HCT116 (cell line): ENCODE measurements around the gene BSND. TPM values are rescaled to one million over a fixed set of nuclear protein-coding genes. Genes with fewer than 3 reads are reported as not detected.

Experiments
- ATAC-seq: fragments of 200-7000 bp; cut with Tn5 transposase; 2 replicates; pipeline ENCODE4 v1.9.1; 2020; ENCODE audit warnings: mild to moderate bottlenecking, moderate library complexity
- BruUV-seq: library from RNA; stranded (reverse); fragments of 400-500 nt; replicated peaks from 2 replicates; lab custom pipeline; 2021; lab: Mats Ljungman, UMichigan
- CTCF ChIA-PET: fragments of 300-600 bp; sonication (Branson Sonifier 250); formaldehyde crosslinking; loops from one replicate; lab custom pipeline; 2021; ENCODE audit warnings: antibody characterized with exemption; lab: Charles Lee
- POLR2A ChIA-PET: fragments of 300-600, 350-600 bp; sonication (Branson Sonifier 250); formaldehyde crosslinking; loops from one replicate; lab custom pipeline; 2021; ENCODE audit warnings: antibody characterized with exemption; lab: Charles Lee
- RAD21 ChIA-PET, 2 experiments: fragments of 300-600 bp; sonication (Branson Sonifier 250); formaldehyde crosslinking; loops; one replicate each; lab custom pipeline; 2023; ENCODE audit warnings: low total read pairs in 2 of 2; ENCODE audit not compliant: uncharacterized antibody in 2 of 2, unreplicated experiment in 2 of 2, low non-redundant PET in 1 of 2; lab: Charles Lee
- DNase-seq: peaks from one replicate; pipeline ENCODE4 v3.0.0-alpha.2; 2010; ENCODE audit warnings: low read depth, low spot score
- H2AFZ ChIP-seq: fragments of 200-600 bp; shearing (Covaris generic), sonication (generic); 2 replicates; pipeline ENCODE4 v1.6.1; 2017; ENCODE audit warnings: low read depth, mixed run types, mixed read lengths, antibody characterized with exemption, low read length; ENCODE audit not compliant: poor library complexity, severe bottlenecking
- H3K27ac ChIP-seq: 2 replicates; pipeline ENCODE4 v1.5.1; 2012; ENCODE audit warnings: low read depth, low read length
- H3K27me3 ChIP-seq: fragments of 200-600 bp; sonication (generic); 2 replicates; pipeline ENCODE4 v1.6.1; 2016; ENCODE audit warnings: mixed run types, low read length, mixed read lengths; ENCODE audit not compliant: insufficient read depth
- H3K36me3 ChIP-seq, 2 experiments: fragments of 200-500 bp in 1 of 2; fragments of 200-600 bp in 1 of 2; sonication (Bioruptor generic) in 1 of 2; sonication (generic) in 1 of 2; 2 replicates each; pipeline versions ENCODE4 v1.5.1 to v1.6.1; 2014 to 2016; ENCODE audit warnings: low read length in 2 of 2, inconsistent platforms in 1 of 2, mixed read lengths in 1 of 2, mixed run types in 1 of 2; ENCODE audit not compliant: insufficient read depth in 2 of 2, control insufficient read depth in 1 of 2
- H3K4me1 ChIP-seq, 2 experiments: fragments of 200-600 bp in 1 of 2; sonication (generic) in 1 of 2; 2 replicates each; pipeline versions ENCODE4 v1.5.1 to v1.6.1; 2012 to 2017; ENCODE audit warnings: low read length in 2 of 2, inconsistent platforms in 1 of 2, mild to moderate bottlenecking in 1 of 2, mixed read lengths in 1 of 2, mixed run types in 1 of 2, moderate library complexity in 1 of 2; ENCODE audit not compliant: insufficient read depth in 2 of 2, control insufficient read depth in 1 of 2
- H3K4me2 ChIP-seq: fragments of 200-600 bp; sonication (generic); 2 replicates; pipeline ENCODE4 v1.6.1; 2017; ENCODE audit warnings: mixed run types, low read length, mixed read lengths
- H3K4me3 ChIP-seq, 2 experiments: fragments of 200-600 bp in 1 of 2; sonication (generic) in 1 of 2; replicated peaks in 1 of 2; 2 replicates each; pipeline ENCODE4 v1.5.1; 2011 to 2016; ENCODE audit warnings: low read length in 2 of 2, control low read depth in 1 of 2, low read depth in 1 of 2, mild to moderate bottlenecking in 1 of 2, mixed read lengths in 1 of 2, mixed run types in 1 of 2
- H3K79me2 ChIP-seq: fragments of 200-600 bp; sonication (generic); 2 replicates; pipeline ENCODE4 v1.6.1; 2017; ENCODE audit warnings: mild to moderate bottlenecking, mixed run types, low read length, moderate library complexity, mixed read lengths; ENCODE audit not compliant: insufficient read depth
- H3K9ac ChIP-seq: fragments of 200-600 bp; sonication (generic); 2 replicates; pipeline ENCODE4 v1.6.1; 2016; ENCODE audit warnings: low read length, mixed read lengths
- H3K9me2 ChIP-seq: fragments of 200-600 bp; sonication (generic), shearing (Covaris generic); 2 replicates; pipeline ENCODE4 v1.6.1; 2017; ENCODE audit warnings: mixed run types, mild to moderate bottlenecking, moderate library complexity; ENCODE audit not compliant: insufficient read depth
- H3K9me3 ChIP-seq, 2 experiments: fragments of 200-500 bp in 1 of 2; fragments of 200-600 bp in 1 of 2; sonication (Bioruptor generic) in 1 of 2; sonication (generic) in 1 of 2; 2 replicates each; pipeline ENCODE4 v1.6.1; 2014 to 2017; ENCODE audit warnings: low read length in 2 of 2, mixed read lengths in 2 of 2, inconsistent platforms in 1 of 2, low read depth in 1 of 2, mild to moderate bottlenecking in 1 of 2, mixed run types in 1 of 2, moderate library complexity in 1 of 2; ENCODE audit not compliant: control insufficient read depth in 1 of 2, insufficient read depth in 1 of 2
- H4K20me1 ChIP-seq: fragments of 200-600 bp; sonication (generic), shearing (Covaris generic); 2 replicates; pipeline ENCODE4 v1.6.1; 2017; ENCODE audit warnings: mixed run types, mild to moderate bottlenecking, moderate library complexity; ENCODE audit not compliant: insufficient read depth
- CBX3 ChIP-seq: IDR thresholded peaks from 2 replicates; pipeline ENCODE4 v1.6.1; 2012; ENCODE audit warnings: low read depth
- CTCF ChIP-seq, 3 experiments: fragments of 200-600 bp in 1 of 3; sonication (generic) in 1 of 3; IDR thresholded peaks in 2 of 3; conservative IDR thresholded peaks in 1 of 3; 2 replicates each; pipeline ENCODE4 v1.5.1; 2012 to 2017; ENCODE audit warnings: low read depth in 2 of 3, low read length in 2 of 3, antibody characterized with exemption in 1 of 3, borderline replicate concordance in 1 of 3, control low read depth in 1 of 3, mild to moderate bottlenecking in 1 of 3, mixed read lengths in 1 of 3, mixed run types in 1 of 3, moderate library complexity in 1 of 3; ENCODE audit not compliant: insufficient read depth in 1 of 3
- JUND ChIP-seq: IDR thresholded peaks from 2 replicates; pipeline ENCODE4 v1.6.1; 2012
- RAD21 ChIP-seq: IDR thresholded peaks from 2 replicates; pipeline ENCODE4 v1.6.1; 2012; ENCODE audit warnings: low read depth, mild to moderate bottlenecking
- SP1 ChIP-seq: IDR thresholded peaks from 2 replicates; pipeline ENCODE4 v1.6.1; 2012; ENCODE audit warnings: low read depth
- YY1 ChIP-seq: IDR thresholded peaks from 2 replicates; pipeline ENCODE4 v1.6.1; 2011; ENCODE audit warnings: low read length, low read depth, moderate library complexity, mild to moderate bottlenecking; ENCODE audit not compliant: insufficient replicate concordance; ENCODE audit errors: extremely low read depth
- ZFX ChIP-seq: fragments of 450-650 bp; IDR thresholded peaks from 2 replicates; pipeline ENCODE4 v1.6.1; 2017
- intact Hi-C: fragments of 100-400 bp; cut with micrococcal nuclease; formaldehyde crosslinking; loops from 2 replicates; pipeline ENCODE4 v1.10.0; 2022
- total RNA-seq: library from RNA; stranded (reverse); gene quantifications from one replicate; pipeline ENCODE4 v1.2.1, GENCODE V29; 2021; ENCODE audit not compliant: unreplicated experiment

Gene BSND
- total RNA-seq, 1 experiment from 2014 or later, result not detected

GRCh38 chr1:54950369-54951163 lies 48.2 kb upstream of the BSND start:
- ChIA-PET CTCF (interaction anchor here (0.7 to 4.4 kb wide), 15 partner anchors 9 to 85 kb away, joined by 3 to 85 read pairs (median 7); partner anchors contain the start of gene BSND), POLR2A (interaction anchor here (1.0 to 1.1 kb wide), 2 partner anchors 30 to 71 kb away, joined by 3 to 4 read pairs; partner anchors contain the start of gene TMEM61), RAD21 (interaction anchor here (1.0 to 3.0 kb wide), 8 partner anchors 20 to 72 kb away, joined by 3 to 25 read pairs (median 7); no protein-coding TSS in a partner anchor)
- Histone ChIP-seq H3K4me2 (peak overlapping the region; percentile 59), H3K79me2 (no peaks in the 10 kb centered on the region), H3K4me3 (peak overlapping the region in 1 of 2 experiments; percentile 8; a peak in 1 of 4 replicates), H4K20me1 (no peaks in the 10 kb centered on the region), H3K27ac (no peak overlapping the region; the same call in 1 of the 2 replicates), H3K9me3 (no peaks in the 10 kb centered on the region), H3K9me2 (no peaks in the 10 kb centered on the region), H3K36me3 (no peaks in the 10 kb centered on the region), H3K27me3 (no peaks in the 10 kb centered on the region), H3K9ac (peak overlapping the region; percentile 30; the same call in 1 of the 2 replicates), H3K4me1 (peaks cover 6 to 31% of the 10 kb centered on the region in 2 experiments), H2AFZ (peak overlapping the region; percentile 89)
- TF ChIP-seq CBX3 (no peak), ZFX (peak; percentile 38; the same call in 1 of the 2 replicates), JUND (no peak), CTCF (IDR thresholded peaks at IDR 0.05 in 2 of 3, conservative IDR thresholded peaks at IDR 0.05 in 1 of 3; ENCODE audit: borderline replicate concordance in 1 of 3, insufficient read depth in 1 of 3, low read depth in 2 of 3, low read length in 2 of 3) (peak; percentile 68 to 95 (median 74)), SP1 (no peak), RAD21 (peak; percentile 97), YY1 (peak; percentile 73)
- peak; percentile 60 for DNase-seq
- BruUV-seq, result no TSS peak
- ATAC-seq, result peak; percentile 84
- intact Hi-C loops, result loop anchor here (1.0 kb wide), 2 partner anchors 46 to 72 kb away; no protein-coding TSS in a partner anchor
